D721Med (cell line): ENCODE results near the gene PPP2R2D.

Experiments
- DNase-seq: peaks from one replicate; pipeline ENCODE4 v3.0.0; 2011; ENCODE audit warnings: low spot score; ENCODE audit not compliant: insufficient read length
- FAIRE-seq: peaks from 2 replicates; lab custom pipeline; 2011; peaks lifted over from hg19 to GRCh38; lab: Jason Lieb, UNC
- CTCF ChIP-seq: IDR thresholded peaks from 2 replicates; pipeline ENCODE4 v1.5.1; 2012; ENCODE audit warnings: mild to moderate bottlenecking, control low read depth; ENCODE audit not compliant: insufficient read depth; ENCODE audit errors: missing control alignments

PPP2R2D gene

GRCh38 chr10:131996466-131997365 lies 95.9 kb downstream of the PPP2R2D start:
- FAIRE-seq: no peak
- no peak for TF ChIP-seq CTCF
- no peak for DNase-seq

GRCh38 chr10:131997366-131998049 lies 96.7 kb downstream of the PPP2R2D start:
- TF ChIP-seq CTCF: no peak
- DNase-seq: no peak
- FAIRE-seq: no peak

GRCh38 chr10:131998050-131998844 lies 97.4 kb downstream of the PPP2R2D start:
- FAIRE-seq (no peak), DNase-seq (no peak)
- TF ChIP-seq CTCF: no peak

GRCh38 chr10:131998845-131999681 lies 98.3 kb downstream of the PPP2R2D start:
- no peak for DNase-seq
- FAIRE-seq: no peak
- TF ChIP-seq CTCF: no peak

- FAIRE-seq: no peak
- TF ChIP-seq CTCF: no peak
- no peak for DNase-seq
These were observed 100.6 kb downstream of the PPP2R2D start for GRCh38 chr10:132001238-132001972.

- no peak for TF ChIP-seq CTCF
- no peak for FAIRE-seq
- no peak for DNase-seq
These were observed 101.2 kb downstream of the PPP2R2D start for GRCh38 chr10:132002004-132002403.
